Colon (tissue), 2 donors: ENCODE measurements around the gene RTL5.
A peak's percentile ranks its signal among the peaks of the same experiment; 100 is the strongest.
"Not testable (repeated sequence)": the region's sequence is repeated elsewhere in the genome, so short reads cannot be mapped to it uniquely, and the experiment has no call there.

Source experiments
- FAIRE-seq: peaks from 2 replicates; lab custom pipeline; 2012; peaks lifted over from hg19 to GRCh38; lab: Jason Lieb, UNC
- donor health status: control.
- donor health status: control.

Gene RTL5

GRCh38 chrX:72131317-72132294 lies at the start of gene RTL5:
Gene RTL5, minus strand, starts transcription at chrX:72131915.
- no peak for FAIRE-seq

DNA sequence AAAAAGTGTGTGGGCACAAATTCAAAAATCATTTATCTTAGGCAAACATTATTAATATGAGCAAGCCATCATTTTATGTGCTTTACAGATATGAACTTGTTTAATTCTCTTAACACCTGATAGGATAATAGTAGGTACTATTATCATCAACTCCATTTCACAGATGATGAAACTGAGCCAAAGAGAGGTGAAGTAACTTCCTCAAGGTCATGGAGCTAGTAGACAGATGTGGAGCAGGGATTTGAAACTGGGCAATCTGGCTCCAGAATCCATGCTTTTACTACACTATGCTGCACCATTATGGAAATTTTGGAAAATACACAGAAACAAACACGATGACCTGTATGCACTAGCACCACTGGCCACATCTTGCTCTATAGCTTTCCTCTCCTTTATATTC lies 48.8 kb upstream of the RTL5 start:
- FAIRE-seq = no peak

- FAIRE-seq = no peak
Observed at GRCh38 chrX:72176981-72177380, 45.3 kb upstream of the RTL5 start.

GRCh38 chrX:72176289-72176688 lies 44.6 kb upstream of the RTL5 start:
- not testable (repeated sequence) for FAIRE-seq

DNA sequence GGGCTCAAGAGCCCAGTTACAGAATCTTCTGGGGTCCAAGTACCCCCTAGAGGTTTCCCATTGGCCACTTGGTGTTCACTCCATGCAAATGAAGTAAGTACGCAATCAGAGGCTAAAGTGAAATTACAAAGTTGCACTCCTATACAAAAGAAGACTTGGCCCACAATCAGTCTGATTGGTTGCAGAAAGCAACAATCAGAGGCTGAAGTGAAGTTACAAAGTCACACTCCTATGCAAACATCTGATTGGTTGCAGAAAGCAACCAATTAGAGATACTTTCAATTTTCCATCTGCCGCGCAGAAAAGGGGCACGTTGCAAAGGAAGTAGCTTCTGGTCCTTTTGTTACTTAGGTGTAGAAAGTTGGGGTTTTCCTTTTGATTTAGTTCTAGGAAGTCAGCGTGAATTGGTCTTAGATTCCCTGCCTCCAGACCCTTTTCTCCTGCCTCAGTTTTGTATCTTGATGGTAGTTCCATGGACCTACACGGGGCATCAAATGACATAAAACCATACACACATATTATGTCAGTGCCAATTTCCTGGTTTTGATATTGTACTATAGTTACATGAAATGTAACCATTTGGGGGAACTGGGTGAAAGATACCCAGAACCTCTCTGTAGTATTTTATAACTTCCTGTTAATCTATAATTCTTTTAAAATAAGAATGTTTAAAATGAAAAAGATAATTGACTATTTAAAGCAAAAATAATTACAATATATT lies 37.5 kb upstream of the RTL5 start:
- FAIRE-seq = peak; percentile 96

DNA sequence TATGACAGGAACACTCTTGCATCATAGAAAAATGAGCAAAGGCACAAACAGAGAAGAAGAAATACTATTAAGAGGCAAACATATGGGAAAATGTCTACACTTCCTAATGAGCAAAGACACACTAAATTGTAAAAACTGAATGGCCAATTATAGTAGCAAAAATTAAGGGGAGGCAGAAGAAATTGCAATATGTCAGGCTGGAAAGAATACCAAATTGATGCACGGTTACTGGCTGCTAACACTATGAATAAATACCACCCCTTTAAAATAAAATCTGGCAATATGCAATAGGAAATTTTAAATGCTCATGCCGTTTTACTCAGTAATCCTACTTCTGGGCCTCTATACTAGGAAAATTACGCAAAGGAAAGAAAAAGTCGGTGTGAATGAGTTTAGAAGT lies 33.8 kb upstream of the RTL5 start:
- no peak for FAIRE-seq

DNA sequence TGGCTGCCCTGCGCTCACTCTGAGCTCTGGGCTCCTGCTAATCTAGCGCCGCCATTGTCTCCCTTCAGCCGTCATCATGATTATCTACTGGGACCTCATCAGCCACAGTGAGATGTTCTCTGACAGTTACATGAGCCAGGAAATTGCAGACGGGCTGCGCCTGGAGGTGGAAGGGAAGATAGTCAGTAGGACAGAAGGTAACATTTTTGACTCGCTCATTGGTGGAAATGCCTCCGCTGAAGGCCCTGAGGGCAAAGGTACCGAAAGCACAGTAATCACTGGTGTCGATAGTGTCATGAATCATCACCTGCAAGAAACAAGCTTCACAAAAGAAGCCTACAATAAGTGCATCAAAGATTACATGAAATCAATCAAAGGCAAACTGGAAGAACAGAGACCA lies 28.1 kb upstream of the RTL5 start:
- no peak for FAIRE-seq

GRCh38 chrX:72158773-72159172 lies 27.1 kb upstream of the RTL5 start:
- FAIRE-seq = no peak

- no peak for FAIRE-seq
Observed at GRCh38 chrX:72146527-72146926, 14.8 kb upstream of the RTL5 start.

DNA sequence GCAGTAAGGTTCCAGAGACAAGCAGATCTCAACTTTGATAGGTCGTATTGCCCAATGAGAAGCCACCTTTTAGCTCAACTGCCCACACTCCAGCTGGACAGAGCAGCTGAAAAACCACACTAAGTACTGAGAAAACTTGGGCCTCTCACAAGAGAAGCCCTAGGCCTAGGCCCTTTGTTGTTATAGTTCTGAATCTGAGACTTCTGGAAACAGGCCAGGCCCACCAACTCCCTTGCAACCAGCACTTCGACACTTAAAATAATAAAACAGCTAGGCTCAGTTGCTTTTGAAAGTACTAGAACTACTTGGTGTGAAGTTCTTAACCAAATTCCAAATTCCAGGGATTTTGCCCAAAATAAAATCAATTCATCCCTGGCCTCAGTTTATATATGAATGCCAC lies 13.5 kb upstream of the RTL5 start:
- no peak for FAIRE-seq

- FAIRE-seq = no peak
Observed at GRCh38 chrX:72143609-72143907, 11.8 kb upstream of the RTL5 start.

- FAIRE-seq = no peak
Observed at GRCh38 chrX:72142794-72143608, 11.3 kb upstream of the RTL5 start.

DNA sequence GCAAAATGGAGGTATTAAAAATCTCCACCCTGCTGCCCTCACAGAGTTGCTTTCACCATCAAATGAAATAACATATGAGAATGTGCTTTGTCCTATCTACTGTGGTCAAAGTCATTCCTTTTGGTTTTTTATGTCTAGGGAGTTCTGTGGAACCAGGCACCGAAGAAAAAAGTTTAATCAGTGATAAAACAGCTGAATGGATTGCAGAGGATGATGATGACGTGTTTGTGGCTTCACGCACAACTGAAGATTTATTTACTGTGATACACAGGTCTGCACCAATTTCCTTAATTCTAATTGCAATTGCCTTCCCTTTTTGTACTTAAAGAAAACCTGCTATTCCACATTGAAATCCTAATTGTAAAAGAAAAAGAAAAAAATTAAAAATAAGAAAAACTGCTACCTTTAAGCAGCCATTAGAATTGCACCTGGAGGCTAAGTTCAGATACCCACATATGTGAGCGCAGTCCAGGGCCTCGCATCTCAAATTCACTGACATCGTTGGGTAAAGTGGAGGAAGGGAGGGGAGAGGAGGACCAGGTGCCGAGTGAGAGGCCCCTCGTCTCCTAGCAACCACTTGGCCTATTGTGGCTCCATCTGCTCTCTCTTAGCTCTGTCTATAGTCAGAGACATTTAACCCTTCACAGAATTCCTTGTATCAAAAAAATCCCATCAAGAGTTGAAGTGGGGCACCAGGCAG lies 10.5 kb upstream of the RTL5 start:
- FAIRE-seq = no peak

DNA sequence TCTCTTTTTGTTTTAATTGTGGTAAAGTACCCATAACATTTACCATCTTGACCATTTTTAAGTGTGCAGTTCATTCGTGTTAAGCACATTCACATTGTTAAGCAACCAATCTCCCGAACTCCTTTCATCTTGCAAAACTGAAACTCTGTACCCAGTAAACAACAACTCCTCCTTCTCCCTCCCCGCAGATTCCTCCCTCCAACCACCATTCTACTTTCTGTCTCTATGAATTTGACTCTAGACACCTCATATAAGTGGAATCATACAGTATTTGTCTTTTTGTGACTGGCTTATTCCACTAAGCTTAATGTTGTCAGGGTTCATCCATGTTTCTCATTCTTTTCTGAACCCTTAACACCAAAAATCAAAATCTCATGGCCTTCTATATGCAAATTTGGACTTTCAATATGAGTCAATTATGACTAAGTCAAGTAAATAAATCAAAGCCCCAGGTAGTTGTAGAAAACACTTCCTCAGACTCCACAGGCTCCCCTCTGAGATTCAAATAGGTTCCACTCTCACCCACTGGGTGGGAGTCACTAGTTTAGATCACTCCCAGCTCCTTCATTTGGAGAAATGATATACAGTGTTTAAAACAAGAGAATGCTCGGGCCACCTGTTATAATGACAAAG lies 9.8 kb upstream of the RTL5 start:
- FAIRE-seq = no peak

GRCh38 chrX:72139538-72139937 lies 7.8 kb upstream of the RTL5 start:
- FAIRE-seq = no peak

DNA sequence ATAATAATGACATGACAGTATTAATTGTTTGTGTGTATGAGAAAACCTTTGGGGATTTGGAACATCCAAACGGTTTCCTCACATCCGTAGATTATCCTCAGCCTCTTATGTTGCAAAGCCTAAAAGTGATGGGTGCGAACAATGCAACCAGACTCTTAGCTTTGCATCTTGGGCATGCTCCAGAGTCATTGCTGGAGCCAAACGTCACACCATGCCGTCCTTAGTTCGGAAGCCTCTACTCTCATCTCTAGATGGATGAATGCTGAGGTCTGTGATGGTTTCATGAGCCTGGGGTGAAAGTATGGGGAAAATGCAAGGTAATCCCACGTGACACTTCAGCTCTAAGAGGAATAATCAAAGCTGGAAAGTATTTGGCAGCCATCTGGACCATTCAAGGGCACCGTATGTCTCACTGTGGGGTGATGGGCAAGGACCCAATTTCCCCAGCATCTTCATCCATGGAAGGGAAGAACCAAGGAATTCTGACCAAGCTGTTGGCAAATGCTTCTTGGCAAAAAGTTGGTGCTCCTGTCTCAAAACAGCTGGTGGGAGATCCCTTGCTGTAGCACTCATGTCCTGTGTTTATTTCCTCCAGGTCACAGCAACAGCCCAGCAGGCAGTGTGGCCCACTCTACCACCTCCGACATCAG lies 6.3 kb upstream of the RTL5 start:
- no peak for FAIRE-seq

GRCh38 chrX:72133851-72134546 lies 2.3 kb upstream of the RTL5 start:
- FAIRE-seq = no peak

DNA sequence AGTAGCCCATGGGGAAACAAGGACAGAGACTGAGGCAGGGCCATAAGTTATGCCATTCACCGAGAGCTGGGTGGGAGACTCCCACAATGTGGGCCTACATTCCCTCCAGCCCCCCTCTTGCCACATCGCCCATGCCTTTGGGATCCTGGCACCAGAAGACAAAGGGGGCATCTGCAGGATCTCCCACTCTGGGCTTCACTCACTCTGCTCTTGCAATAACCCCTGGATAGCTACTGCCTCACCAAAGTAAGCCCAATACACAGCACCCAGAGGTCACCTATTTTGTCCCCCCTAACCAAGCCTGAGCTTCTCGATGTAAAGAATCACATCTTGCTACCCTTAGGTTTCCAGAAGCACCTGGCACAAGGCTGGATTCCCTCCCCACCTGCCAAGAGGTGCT lies 741 bp upstream of the RTL5 start:
- FAIRE-seq = no peak

GRCh38 chrX:72130762-72131250 lies 909 bp downstream of the RTL5 start:
- FAIRE-seq = no peak

GRCh38 chrX:72130156-72130761 lies 1.5 kb downstream of the RTL5 start:
- FAIRE-seq = no peak
